K562 (cell line): ENCODE results near the gene B4GALNT4. TPM values are rescaled to one million over a fixed set of nuclear protein-coding genes. Genes with fewer than 3 reads are reported as not detected.

Experiments
- ATAC-seq: fragments of 200-7000 bp; cut with Tn5 transposase; 3 replicates; pipeline ENCODE4 v1.9.1; 2020; ENCODE audit warnings: moderate library complexity
- Bru-seq: library from RNA; stranded (reverse); fragments of 400-500 nt; gene quantifications from one replicate; lab custom pipeline; 2021; lab: Mats Ljungman, UMichigan
- BruChase-seq, 2 experiments: library from RNA; stranded (reverse); fragments of 400-500 nt; gene quantifications; one replicate each; lab custom pipeline; 2021; lab: Mats Ljungman, UMichigan
- BruUV-seq: library from RNA; stranded (reverse); fragments of 400-500 nt; replicated peaks from 2 replicates; lab custom pipeline; 2021; lab: Mats Ljungman, UMichigan
- CTCF ChIA-PET: fragments of 300-600 bp; formaldehyde crosslinking; extraction: SDS; loops from one replicate; lab custom pipeline; 2021; ENCODE audit warnings: low intra/inter-chr PET ratio; lab: Yijun Ruan, JAX
- POLR2A ChIA-PET: fragments of 300-600, 350-650 bp; sonication (Branson Sonifier 250); formaldehyde crosslinking; extraction: SDS; loops from one replicate; lab custom pipeline; 2021; ENCODE audit warnings: antibody characterized with exemption, inconsistent platforms; lab: Yijun Ruan, JAX
- DNase-seq, 4 experiments: peaks; one replicate each; pipeline versions ENCODE4 v3.0.0 to v3.0.0-alpha.2; 2011 to 2018; ENCODE audit warnings: low spot score in 3 of 4, mixed read lengths in 3 of 4; ENCODE audit errors: extremely low read depth in 1 of 4
- FAIRE-seq: peaks from 2 replicates; lab custom pipeline; 2011; peaks lifted over from hg19 to GRCh38; lab: Jason Lieb, UNC
- H2AFZ ChIP-seq: 2 replicates; pipeline ENCODE4 v1.6.0; 2011; ENCODE audit warnings: low read depth, low read length, control low read depth, inconsistent platforms
- H3K27ac ChIP-seq: fragments of 200-600 bp; 3 replicates; pipeline ENCODE4 v1.8.0; 2011; ENCODE audit warnings: low read depth, mild to moderate bottlenecking, control low read depth, inconsistent platforms, low read length, moderate library complexity, mixed read lengths; ENCODE audit errors: extremely low read depth
- H3K27me3 ChIP-seq, 2 experiments: fragments of 300-600 bp in 1 of 2; 2 replicates in 1 of 2; 3 replicates in 1 of 2; pipeline versions ENCODE4 v1.6.0 to v1.8.0; 2011; ENCODE audit warnings: inconsistent platforms in 2 of 2, low read length in 2 of 2, mild to moderate bottlenecking in 1 of 2, mixed read lengths in 1 of 2, moderate library complexity in 1 of 2; ENCODE audit not compliant: control insufficient read depth in 2 of 2, insufficient read depth in 2 of 2
- H3K36me3 ChIP-seq: fragments of 300-600 bp; 3 replicates; pipeline ENCODE4 v1.8.0; 2011; ENCODE audit warnings: mild to moderate bottlenecking, low read length, inconsistent platforms; ENCODE audit not compliant: control insufficient read depth, insufficient read depth
- H3K4me1 ChIP-seq, 2 experiments: fragments of 200-600 bp in 1 of 2; replicated peaks in 1 of 2; 2 replicates in 1 of 2; 3 replicates in 1 of 2; pipeline versions ENCODE4 v1.5.1 to v1.8.0; 2011; ENCODE audit warnings: inconsistent platforms in 2 of 2, low read length in 2 of 2, mild to moderate bottlenecking in 1 of 2, mixed read lengths in 1 of 2, moderate library complexity in 1 of 2; ENCODE audit not compliant: control insufficient read depth in 2 of 2, insufficient read depth in 2 of 2
- H3K4me2 ChIP-seq: 2 replicates; pipeline ENCODE4 v1.6.1; 2011; ENCODE audit warnings: low read length, control low read depth, inconsistent platforms, mixed read lengths; ENCODE audit not compliant: insufficient read depth
- H3K4me3 ChIP-seq: fragments of 200-600 bp; sonication (generic), shearing (Covaris generic); 2 replicates; pipeline ENCODE4 v1.5.1; 2016; ENCODE audit warnings: control low read depth, inconsistent platforms
- H3K79me2 ChIP-seq: fragments of 200-600 bp; 3 replicates; pipeline ENCODE4 v1.8.0; 2011; ENCODE audit warnings: low read length, inconsistent platforms; ENCODE audit not compliant: control insufficient read depth, insufficient read depth
- H3K9ac ChIP-seq, 2 experiments: 2 replicates each; pipeline versions ENCODE4 v1.6.0 to v1.6.1; 2011; ENCODE audit warnings: low read depth in 2 of 2, low read length in 2 of 2, control low read depth in 1 of 2, inconsistent platforms in 1 of 2, mild to moderate bottlenecking in 1 of 2, mixed read lengths in 1 of 2; ENCODE audit not compliant: insufficient read depth in 1 of 2
- H3K9me1 ChIP-seq: one replicate; pipeline ENCODE4 v1.6.0; 2011; ENCODE audit warnings: inconsistent platforms, mild to moderate bottlenecking, low read length, moderate library complexity; ENCODE audit not compliant: control insufficient read depth, insufficient read depth
- H3K9me3 ChIP-seq: replicated peaks from 2 replicates; pipeline ENCODE4 v1.5.1; 2011; ENCODE audit warnings: low read depth, low read length, inconsistent platforms; ENCODE audit not compliant: control insufficient read depth, insufficient read depth
- H4K20me1 ChIP-seq: replicated peaks from 2 replicates; pipeline ENCODE4 v1.6.1; 2011; ENCODE audit warnings: low read length, inconsistent platforms, mixed read lengths; ENCODE audit not compliant: control insufficient read depth, insufficient read depth
- CXXC5 ChIP-seq: fragments of 250-450 bp; sonication (Bioruptor Pico); IDR thresholded peaks from 2 replicates; pipeline ENCODE4 v1.8.0; 2022; ENCODE audit warnings: inconsistent platforms, mild to moderate bottlenecking, moderate library complexity
- E2F6 ChIP-seq, 2 experiments: IDR thresholded peaks; 2 replicates each; pipeline ENCODE4 v1.6.1; 2011; ENCODE audit warnings: borderline replicate concordance in 1 of 2, control low read depth in 1 of 2, low read depth in 1 of 2, low read length in 1 of 2, mild to moderate bottlenecking in 1 of 2, mixed read lengths in 1 of 2, moderate library complexity in 1 of 2; ENCODE audit not compliant: insufficient read depth in 1 of 2, insufficient read length in 1 of 2, poor library complexity in 1 of 2, severe bottlenecking in 1 of 2; ENCODE audit errors: extremely low read depth in 1 of 2
- THRA ChIP-seq: fragments of 450-650 bp; IDR thresholded peaks from 2 replicates; pipeline ENCODE4 v1.6.1; 2017; ENCODE audit warnings: mild to moderate bottlenecking, moderate library complexity
- UBTF ChIP-seq, 2 experiments: IDR thresholded peaks; 2 replicates each; pipeline ENCODE4 v1.6.1; 2012; ENCODE audit warnings: improper control_type of control experiment in 2 of 2, low read depth in 2 of 2, low read length in 2 of 2, borderline replicate concordance in 1 of 2
- VEZF1 ChIP-seq: fragments of 200-800 bp; sonication (Bioruptor generic); IDR thresholded peaks from 2 replicates; pipeline ENCODE4 v1.6.1; 2017; ENCODE audit warnings: missing genetic modification characterization, missing compliant biosample characterization
- ZBTB7A ChIP-seq: IDR thresholded peaks from 2 replicates; pipeline ENCODE4 v1.6.1; 2011; ENCODE audit warnings: low read depth, mild to moderate bottlenecking, low read length, moderate library complexity, borderline replicate concordance; ENCODE audit not compliant: control insufficient read depth
- WGBS: fragments of 100-300 bp; shearing (Covaris generic); methylation state at CpG from one replicate; pipeline ENCODE4 v1.1.6; 2016; ENCODE audit warnings: low coverage, mixed read lengths; ENCODE audit not compliant: insufficient coverage; ENCODE audit errors: missing lambda C conversion rate; 5-methylcytosine and 5-hydroxymethylcytosine counted together
- in situ Hi-C: fragments of 300-500 bp; cut with MboI; formaldehyde crosslinking; loops from 4 replicates; pipeline ENCODE4 v1.15.0; 2018; ENCODE audit warnings: inconsistent platforms, mixed read lengths
- intact Hi-C: fragments of 100-400 bp; cut with micrococcal nuclease; formaldehyde crosslinking; loops from 2 replicates; pipeline ENCODE4 v1.14.2; 2022
- long read RNA-seq, 3 experiments: library from polyadenylated mRNA in 2 of 3; library from RNA in 1 of 3; unstranded in 2 of 3; stranded (forward) in 1 of 3; transcript quantifications; one replicate each; pipeline ENCODE4 v2.0.0, GENCODE V29; 2019 to 2022
- polyA minus RNA-seq, 3 experiments: library from RNA; depleted of rRNA, polyadenylated mRNA; stranded (reverse); fragments of >200 nt; gene quantifications; 2 replicates each; pipeline ENCODE4 v1.2.3, GENCODE V29; 2011
- polyA plus RNA-seq, 8 experiments: library from polyadenylated mRNA; depleted of rRNA in 4 of 8; stranded (reverse) in 5 of 8; unstranded in 3 of 8; fragments of >200 nt; fragmentation: Nextera tagmentation in 2 of 8; fragmentation: Illumina TruSeq in 1 of 8; extraction: Ambion mirVana in 2 of 8; extraction: Trizol in 1 of 8; gene quantifications; 2 replicates each; pipeline versions ENCODE4 v1.2.1 to v1.2.3, GENCODE V29; 2011 to 2014; ENCODE audit warnings: inconsistent platforms in 1 of 8, missing spikeins in 1 of 8
- total RNA-seq, 7 experiments: library from RNA; depleted of rRNA in 6 of 7; stranded (reverse); fragments of >200 nt in 6 of 7; fragmentation: Illumina TruSeq in 2 of 7; extraction: Trizol in 2 of 7; gene quantifications; 2 replicates each; pipeline versions ENCODE4 v1.2.1 to v1.2.3, GENCODE V29; 2011 to 2021; ENCODE audit warnings: low replicate concordance in 1 of 7

The B4GALNT4 gene
- total RNA-seq (2011; cell fraction: chromatin; rRNA removed; ENCODE audit: low replicate concordance) = 45.4 and 151 TPM in 2 replicates
- total RNA-seq (2011; cell fraction: nucleolus; rRNA removed) = 117 and 141 TPM in 2 replicates
- total RNA-seq (2011; cell fraction: nucleoplasm; rRNA removed) = 54.9 and 57.5 TPM in 2 replicates
- total RNA-seq (2014; rRNA removed) (22.7 and 26.2 TPM in 2 replicates), total RNA-seq (2014; rRNA removed; fragmentation: Illumina TruSeq; extraction: Trizol) (2.1 and 2.5 TPM in 2 replicates), total RNA-seq (2015; rRNA removed; fragmentation: Illumina TruSeq; extraction: Trizol) (7.6 and 9.7 TPM in 2 replicates), total RNA-seq (2021) (33.6 and 37.1 TPM in 2 replicates), polyA plus RNA-seq (2011; rRNA removed) (14.0 and 22.7 TPM in 2 replicates), polyA plus RNA-seq (2014; fragmentation: Illumina TruSeq; extraction: Trizol) (4.5 and 10.9 TPM in 2 replicates), polyA plus RNA-seq (2014; fragmentation: Nextera tagmentation; extraction: Ambion mirVana) (under 1 TPM in 1 of 2 experiments, not detected in 1; 0.20 TPM), polyA plus RNA-seq (2014; rRNA removed) (30.0 and 32.0 TPM in 2 replicates), polyA minus RNA-seq (2011; rRNA and poly(A)+ RNA removed) (2.1 and 3.3 TPM in 2 replicates), Bru-seq, nascent RNA (percentile 56 among the genes with signal in this experiment), BruChase-seq, experiment 1, labeled RNA remaining after a 2-hour chase (percentile 51 among the genes with signal in this experiment), BruChase-seq, experiment 2, labeled RNA remaining after a 6-hour chase (percentile 59 among the genes with signal in this experiment)
- polyA plus RNA-seq (2011; cell fraction: cytosol; rRNA removed) = 20.4 and 42.5 TPM in 2 replicates
- 174 and 271 TPM in 2 replicates for polyA plus RNA-seq (2011; cell fraction: nucleus; rRNA removed)
- 17.2 and 19.0 TPM in 2 replicates for polyA plus RNA-seq (2012)
- 8.1 and 9.7 TPM in 2 replicates for polyA minus RNA-seq (2011; cell fraction: cytosol; rRNA and poly(A)+ RNA removed)
- polyA minus RNA-seq (2011; cell fraction: nucleus; rRNA and poly(A)+ RNA removed) = 23.6 and 27.2 TPM in 2 replicates
- long read RNA-seq, experiment 1, partial matches to known transcripts = 62 of 118 reads
- long read RNA-seq, experiment 1, other reads (novel, unspliced or antisense) = 56 of 118 reads
- long read RNA-seq, experiment 2, partial matches to known transcripts = 8 of 16 reads
- long read RNA-seq, experiment 2, other reads (novel, unspliced or antisense) = 7 of 16 reads
- long read RNA-seq, experiment 3, partial matches to known transcripts = 1 of 1 reads
- long read RNA-seq, experiment 3, other reads (novel, unspliced or antisense) = 0 of 1 reads

- Histone ChIP-seq H4K20me1 (no peaks in the 10 kb centered on the region), H2AFZ (peak within 1 kb of the TSS; percentile 83), H3K27me3 (peaks cover 0 to 4% of the 10 kb centered on the region in 2 experiments; a peak in 2 of 5 replicates), H3K4me1 (peaks cover 10 to 56% of the 10 kb centered on the region in 2 experiments), H3K4me2 (peak within 1 kb of the TSS; percentile 76), H3K9me3 (peaks cover 5% of the 10 kb centered on the region), H3K4me3 (peak within 1 kb of the TSS; percentile 37), H3K9me1 (no peaks in the 10 kb centered on the region), H3K9ac (peak within 1 kb of the TSS; percentile 46 to 87; a peak in 3 of 4 replicates), H3K79me2 (peaks cover 10% of the 10 kb centered on the region), H3K27ac (no peak within 1 kb of the TSS; the same call in 2 of the 3 replicates), H3K36me3 (peaks cover 23% of the 10 kb centered on the region; the same call in 2 of the 3 replicates)
- no TSS peak for BruUV-seq
- FAIRE-seq (no peak), ATAC-seq (peak; percentile 65), DNase-seq (peak; percentile 62 to 96 (median 94))
- intact Hi-C loops = no loop called here
- ChIA-PET POLR2A (interaction anchor here (0.7 kb wide), 1 partner anchor 78 kb away, joined by 3 read pairs; no protein-coding TSS in a partner anchor), CTCF (no interaction called here)
- WGBS = under 1% methylated on average over 36 of the region's 118 CpGs
- in situ Hi-C loops = loop anchor here (10.0 kb wide), 1 partner anchor 155 kb away; no protein-coding TSS in a partner anchor
- TF ChIP-seq E2F6 (IDR thresholded peaks at IDR 0.05; ENCODE audit: borderline replicate concordance in 1 of 2, extremely low read depth in 1 of 2, insufficient read depth in 1 of 2, insufficient read length in 1 of 2, low read depth in 1 of 2, low read length in 1 of 2, poor library complexity in 1 of 2, severe bottlenecking in 1 of 2) = peak in 1 of 2 experiments; percentile 23
- TF ChIP-seq THRA = no peak
- TF ChIP-seq ZBTB7A = peak; percentile 10; the same call in 1 of the 2 replicates
- TF ChIP-seq CXXC5 = 0 out of 2 replicates have a peak, but pooled peaks have one; percentile 14
- TF ChIP-seq UBTF (IDR thresholded peaks at IDR 0.05; ENCODE audit: borderline replicate concordance in 1 of 2, low read depth in 2 of 2, low read length in 2 of 2) = no peak
- TF ChIP-seq VEZF1 (CRISPR knock-in tag) = peak; percentile 82
Observed at GRCh38 chr11:369336-370018, at the start of gene B4GALNT4. TSS of gene B4GALNT4 (plus strand) at chr11:369499. CDS start at chr11:369804, 305 bp downstream.
